Endothelial cell of umbilical vein (primary cell): ENCODE results near the gene TP73. TPM values are rescaled to one million over a fixed set of nuclear protein-coding genes. Genes with fewer than 3 reads are reported as not detected.

Source experiments
- BruUV-seq: library from RNA; stranded (reverse); fragments of 400-500 nt; replicated peaks from 2 replicates; lab custom pipeline; 2021; lab: Mats Ljungman, UMichigan
- CTCF ChIA-PET: fragments of 300-600, 350-600 bp; sonication (Branson Sonifier 250); formaldehyde crosslinking; loops from one replicate; lab custom pipeline; 2021; ENCODE audit warnings: antibody characterized with exemption, inconsistent platforms; lab: Charles Lee
- POLR2A ChIA-PET: fragments of 300-600, 350-600 bp; sonication (Branson Sonifier 250); formaldehyde crosslinking; loops from one replicate; lab custom pipeline; 2021; ENCODE audit warnings: antibody characterized with exemption, inconsistent platforms; lab: Charles Lee
- DNase-seq: peaks from one replicate; pipeline ENCODE4 v3.0.0-alpha.2; 2011; ENCODE audit warnings: low read depth, low spot score
- FAIRE-seq: peaks from 2 replicates; lab custom pipeline; 2011; peaks lifted over from hg19 to GRCh38; lab: Jason Lieb, UNC
- H2AFZ ChIP-seq: 2 replicates; pipeline ENCODE4 v1.6.0; 2012; ENCODE audit warnings: low read depth, low read length, control low read depth, inconsistent platforms
- H3K27ac ChIP-seq: 2 replicates; pipeline ENCODE4 v1.5.1; 2011; ENCODE audit warnings: low read depth, mild to moderate bottlenecking, control low read depth, low read length, moderate library complexity; ENCODE audit not compliant: insufficient read depth
- H3K27me3 ChIP-seq, 2 experiments: 2 replicates each; pipeline versions ENCODE4 v1.6.0 to v1.6.1; 2011; ENCODE audit warnings: low read length in 2 of 2, mixed read lengths in 1 of 2; ENCODE audit not compliant: control insufficient read depth in 2 of 2, insufficient read depth in 2 of 2
- H3K36me3 ChIP-seq, 2 experiments: 2 replicates in 1 of 2; 3 replicates in 1 of 2; pipeline ENCODE4 v1.5.1; 2011; ENCODE audit warnings: low read length in 2 of 2, mild to moderate bottlenecking in 1 of 2, moderate library complexity in 1 of 2; ENCODE audit not compliant: control insufficient read depth in 2 of 2, insufficient read depth in 2 of 2; ENCODE audit errors: extremely low read depth in 1 of 2
- H3K4me1 ChIP-seq: 3 replicates; pipeline ENCODE4 v1.5.1; 2011; ENCODE audit warnings: mild to moderate bottlenecking, low read length; ENCODE audit not compliant: control insufficient read depth, insufficient read depth; ENCODE audit errors: extremely low read depth
- H3K4me2 ChIP-seq: 2 replicates; pipeline ENCODE4 v1.6.1; 2011; ENCODE audit warnings: low read length, control low read depth, mixed read lengths; ENCODE audit not compliant: insufficient read depth
- H3K4me3 ChIP-seq, 3 experiments: fragments of 200-600 bp in 1 of 3; sonication (generic), shearing (Covaris generic) in 1 of 3; replicated peaks in 1 of 3; 2 replicates each; pipeline ENCODE4 v1.5.1; 2011 to 2016; ENCODE audit warnings: control low read depth in 3 of 3, low read length in 3 of 3, mild to moderate bottlenecking in 2 of 3, inconsistent platforms in 1 of 3, low read depth in 1 of 3, moderate library complexity in 1 of 3; ENCODE audit not compliant: insufficient read depth in 1 of 3
- H3K79me2 ChIP-seq: 2 replicates; pipeline ENCODE4 v1.6.0; 2012; ENCODE audit warnings: low read length, inconsistent platforms; ENCODE audit not compliant: control insufficient read depth, insufficient read depth
- H3K9ac ChIP-seq: replicated peaks from 2 replicates; pipeline ENCODE3; 2011; ENCODE audit warnings: low read length, control low read depth; ENCODE audit not compliant: insufficient read depth; ENCODE audit errors: extremely low read depth
- H3K9me1 ChIP-seq: replicated peaks from 3 replicates; pipeline ENCODE4 v1.6.0; 2011; ENCODE audit warnings: mild to moderate bottlenecking, low read length; ENCODE audit not compliant: control insufficient read depth, insufficient read depth; ENCODE audit errors: extremely low read depth
- H3K9me3 ChIP-seq: replicated peaks from 2 replicates; pipeline ENCODE4 v1.5.1; 2012; ENCODE audit warnings: low read length, inconsistent platforms; ENCODE audit not compliant: control insufficient read depth, insufficient read depth
- H4K20me1 ChIP-seq: replicated peaks from 2 replicates; pipeline ENCODE3; 2011; ENCODE audit warnings: mild to moderate bottlenecking, low read length; ENCODE audit not compliant: control insufficient read depth, insufficient read depth; ENCODE audit errors: extremely low read depth
- CTCF ChIP-seq, 2 donors: IDR thresholded peaks; 1 replicate in 1 of 2; 2 replicates in 1 of 2; pipeline ENCODE4 v1.5.1; 2011; ENCODE audit warnings: low read length in 2 of 2, mild to moderate bottlenecking in 2 of 2, moderate library complexity in 2 of 2, control low read depth in 1 of 2, inconsistent platforms in 1 of 2, low read depth in 1 of 2; ENCODE audit not compliant: insufficient read depth in 1 of 2; ENCODE audit errors: extremely low read depth in 1 of 2
- EZH2 ChIP-seq: IDR thresholded peaks from 2 replicates; pipeline ENCODE4 v1.6.1; 2012; ENCODE audit warnings: borderline replicate concordance, low read depth, mild to moderate bottlenecking, moderate library complexity, low read length, inconsistent platforms; ENCODE audit not compliant: severe bottlenecking
- FOS ChIP-seq: IDR thresholded peaks from 2 replicates; pipeline ENCODE4 v1.6.1; 2011; ENCODE audit warnings: mild to moderate bottlenecking, low read length, moderate library complexity, borderline replicate concordance; ENCODE audit not compliant: insufficient read depth
- MYC ChIP-seq: IDR thresholded peaks from one replicate; pipeline ENCODE4 v1.6.1; 2011; ENCODE audit warnings: mild to moderate bottlenecking, low read depth, low read length
- POLR2A ChIP-seq: IDR thresholded peaks from 2 replicates; pipeline ENCODE4 v1.6.1; 2012; ENCODE audit warnings: low read depth, mild to moderate bottlenecking, control low read depth, low read length
- dilution Hi-C: fragments of 300-500 bp; cut with MboI; formaldehyde crosslinking; loops from one replicate; pipeline ENCODE4 v1.15.0; 2019; ENCODE audit warnings: low sequenced_read_pairs; ENCODE audit not compliant: extremely low pct_ligation_motif_present
- intact Hi-C: fragments of 100-400 bp; cut with micrococcal nuclease; formaldehyde crosslinking; loops from one replicate; pipeline ENCODE4 v1.10.0; 2022
- polyA plus RNA-seq, 4 experiments: library from polyadenylated mRNA; depleted of rRNA in 3 of 4; stranded (reverse) in 3 of 4; unstranded in 1 of 4; fragments of >200 nt; gene quantifications; 2 replicates each; pipeline versions ENCODE4 v1.2.1 to v1.2.3, GENCODE V29; 2011 to 2012; ENCODE audit warnings: missing spikeins in 1 of 4
- total RNA-seq: library from RNA; stranded (reverse); gene quantifications from 2 replicates; pipeline ENCODE4 v1.2.3, GENCODE V29; 2021

Gene TP73
- total and polyA plus RNA-seq, 2 donors (not counting 3 experiments of a cell fraction or from before 2014, with no cell fraction given): 0.03 to 0.15 TPM

GRCh38 chr1:3717715-3718601 is 65.6 kb downstream of the TP73 start:
- no peak overlapping the region for H3K9ac ChIP-seq
- H3K79me2 ChIP-seq: no peaks in the 10 kb centered on the region
- no peaks in the 10 kb centered on the region for H3K9me3 ChIP-seq
- H3K4me2 ChIP-seq: no peak overlapping the region
- H3K9me1 ChIP-seq: no peaks in the 10 kb centered on the region
- no peak overlapping the region for H3K4me3 ChIP-seq
- DNase-seq (no peak), FAIRE-seq (no peak)
- H3K4me1 ChIP-seq: no peaks in the 10 kb centered on the region
- H2AFZ ChIP-seq: no peak overlapping the region
- BruUV-seq: no TSS peak
- no peak overlapping the region for H3K27ac ChIP-seq
- H3K36me3 ChIP-seq: no peaks in the 10 kb centered on the region
- no peaks in the 10 kb centered on the region for H3K27me3 ChIP-seq
- CTCF ChIA-PET: interaction anchor here (1.7 kb wide), 1 partner anchor 9 kb away, joined by 5 read pairs; no protein-coding TSS in a partner anchor
- dilution Hi-C loops (no loop called here), intact Hi-C loops (no loop called here)
- TF ChIP-seq CTCF (IDR thresholded peaks at IDR 0.05; ENCODE audit: extremely low read depth in 1 of 2, insufficient read depth in 1 of 2, low read depth in 1 of 2, low read length in 2 of 2): no peak
- no peak for TF ChIP-seq POLR2A
- TF ChIP-seq EZH2: no peak
- no peak for TF ChIP-seq MYC
- no peak for TF ChIP-seq FOS
- no peaks in the 10 kb centered on the region for H4K20me1 ChIP-seq
- POLR2A ChIA-PET: interaction anchor here (0.6 kb wide), 1 partner anchor 206 kb away, joined by 3 read pairs; no protein-coding TSS in a partner anchor
